ENCODE results near the gene LRRC72.
"Not testable (repeated sequence)": the region's sequence is repeated elsewhere in the genome, so short reads cannot be mapped to it uniquely, and the experiment has no call there.

The LRRC72 gene

DNA sequence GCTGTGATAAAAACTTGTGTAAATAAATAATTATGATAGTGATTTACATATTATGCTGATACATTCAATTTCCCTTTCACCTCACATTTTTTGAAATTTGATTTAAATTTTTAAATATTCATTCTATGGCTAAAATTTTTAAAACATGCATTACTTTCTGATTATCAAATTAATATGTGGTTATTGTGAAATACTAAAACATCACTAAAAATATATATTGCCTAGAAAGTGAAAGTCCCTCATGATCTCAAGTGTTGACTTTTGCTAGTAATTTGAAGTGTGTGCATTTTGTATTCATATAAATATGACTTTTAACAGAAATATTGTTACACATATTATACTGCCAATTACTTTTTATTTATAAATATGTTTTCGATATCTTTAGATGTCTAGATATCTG, 3.1 kb downstream of the LRRC72 start:
- no peak for DNase-seq (ENCODE audit: low read depth)

GRCh38 chr7:16531707-16532106, 5.1 kb downstream of the LRRC72 start:
- no peak for DNase-seq (ENCODE audit: low read depth)

- DNase-seq (ENCODE audit: low read depth) = no peak
Observed at GRCh38 chr7:16532272-16532671, 5.6 kb downstream of the LRRC72 start.

- no peak for DNase-seq (ENCODE audit: low read depth)
Observed at GRCh38 chr7:16535500-16535899, 8.9 kb downstream of the LRRC72 start.

GRCh38 chr7:16540559-16540958, 13.9 kb downstream of the LRRC72 start:
- DNase-seq (ENCODE audit: low read depth) = not testable (repeated sequence)

DNA sequence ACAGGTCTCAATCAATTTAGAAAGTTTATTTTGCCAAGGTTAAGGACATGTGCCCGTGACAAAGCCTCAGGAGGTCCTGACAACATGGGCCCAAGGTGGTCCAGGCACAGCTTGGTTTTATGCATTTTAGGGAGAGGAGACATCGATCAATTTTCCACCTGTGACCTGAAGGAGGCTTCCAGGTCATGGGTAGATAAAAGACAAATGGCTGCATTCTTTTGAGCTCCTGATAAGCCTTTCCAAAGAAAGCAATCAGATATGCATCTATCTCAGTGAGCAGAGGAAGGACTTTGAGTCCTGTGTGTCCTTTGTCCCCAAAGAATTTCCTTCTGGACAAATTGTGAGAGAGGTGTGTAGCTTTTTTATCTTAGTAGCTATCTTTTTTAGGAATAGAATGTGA, 15.8 kb downstream of the LRRC72 start:
- DNase-seq (ENCODE audit: low read depth) = no peak

DNA sequence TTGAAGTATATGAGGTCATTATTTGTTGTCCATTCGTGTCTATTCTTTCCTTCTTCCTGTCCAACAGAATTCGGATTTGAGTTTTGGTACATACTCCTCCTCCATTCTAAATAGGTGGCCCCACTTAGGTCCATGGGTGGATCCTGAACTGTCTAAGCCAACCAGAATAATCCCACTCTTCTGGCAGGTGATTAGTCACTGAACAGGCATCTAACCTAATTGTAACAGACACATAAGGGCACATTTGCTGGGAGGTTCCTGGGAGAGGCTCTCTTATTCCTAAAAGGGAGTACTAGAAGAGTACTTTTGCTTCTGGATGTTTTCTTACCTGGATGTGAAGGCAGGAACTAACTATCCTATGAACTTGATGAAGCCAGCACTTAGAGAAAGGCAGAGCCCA, 16.8 kb downstream of the LRRC72 start:
- DNase-seq (ENCODE audit: low read depth) = no peak

GRCh38 chr7:16546921-16547505, 20.4 kb downstream of the LRRC72 start:
- DNase-seq (ENCODE audit: low read depth) = no peak

DNA sequence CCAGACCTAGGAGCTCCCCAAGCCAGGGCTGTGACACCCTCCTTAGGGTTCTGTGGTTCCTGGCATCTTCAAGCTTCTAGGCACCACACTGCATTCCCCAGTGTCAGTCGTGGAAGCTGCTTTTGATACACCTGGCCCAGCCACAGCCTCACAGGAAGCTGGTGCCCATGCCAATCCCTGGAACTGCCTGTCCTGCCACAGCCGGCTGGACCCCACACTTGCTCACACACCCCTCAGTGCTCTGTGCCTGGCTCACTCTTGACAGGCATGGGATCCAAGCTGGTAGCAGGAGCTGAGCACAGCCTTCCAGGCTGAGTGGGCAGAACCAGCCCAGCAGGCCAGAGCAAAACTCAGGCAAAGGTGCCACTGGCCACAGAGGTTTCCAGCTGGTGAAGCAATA, 21.8 kb downstream of the LRRC72 start:
- DNase-seq (ENCODE audit: low read depth) = no peak

DNA sequence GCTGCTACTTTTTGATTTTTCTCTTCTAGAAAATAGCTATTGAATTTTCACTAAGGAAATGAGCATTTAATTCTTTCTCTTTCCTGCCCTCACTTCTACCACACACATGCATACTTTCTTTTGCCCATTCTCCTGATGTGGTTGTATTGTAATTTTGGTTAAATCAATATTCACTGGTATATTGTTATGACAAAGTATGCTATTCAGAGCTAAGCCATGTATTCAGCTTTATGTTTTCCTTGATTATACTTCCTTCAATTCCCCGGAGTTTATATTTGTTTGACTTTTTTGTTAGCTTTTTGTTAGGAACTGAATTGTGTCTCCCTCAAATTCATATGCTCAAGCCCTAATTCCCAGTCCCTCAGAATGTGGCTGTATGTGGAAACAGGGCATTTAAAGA, 24.0 kb downstream of the LRRC72 start:
- no peak for DNase-seq (ENCODE audit: low read depth)

- DNase-seq (ENCODE audit: low read depth) = no peak
Observed at GRCh38 chr7:16554518-16555236, 28.1 kb downstream of the LRRC72 start.

DNA sequence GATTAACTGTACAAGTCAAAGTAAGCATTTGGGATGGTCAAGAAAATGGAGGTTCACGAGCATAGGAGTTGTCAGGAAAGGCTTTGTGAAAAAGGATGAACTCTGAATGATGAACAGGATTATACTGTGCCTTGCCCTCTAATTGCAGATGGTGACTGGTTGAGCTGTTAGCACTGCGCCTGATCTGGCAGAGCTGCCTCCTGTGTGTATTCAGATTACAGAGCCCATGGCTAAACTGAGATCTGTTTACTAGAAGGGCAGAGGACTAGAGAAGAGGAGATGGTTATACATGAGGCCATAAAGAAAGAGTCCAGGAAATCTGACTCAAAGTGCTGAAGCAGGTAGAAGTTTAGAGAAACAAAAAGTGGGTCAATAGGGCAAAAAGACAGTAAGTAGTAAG, 29.7 kb downstream of the LRRC72 start:
- DNase-seq (ENCODE audit: low read depth) = no peak

- no peak for DNase-seq (ENCODE audit: low read depth)
Observed at GRCh38 chr7:16558761-16559302, 32.2 kb downstream of the LRRC72 start.

DNA sequence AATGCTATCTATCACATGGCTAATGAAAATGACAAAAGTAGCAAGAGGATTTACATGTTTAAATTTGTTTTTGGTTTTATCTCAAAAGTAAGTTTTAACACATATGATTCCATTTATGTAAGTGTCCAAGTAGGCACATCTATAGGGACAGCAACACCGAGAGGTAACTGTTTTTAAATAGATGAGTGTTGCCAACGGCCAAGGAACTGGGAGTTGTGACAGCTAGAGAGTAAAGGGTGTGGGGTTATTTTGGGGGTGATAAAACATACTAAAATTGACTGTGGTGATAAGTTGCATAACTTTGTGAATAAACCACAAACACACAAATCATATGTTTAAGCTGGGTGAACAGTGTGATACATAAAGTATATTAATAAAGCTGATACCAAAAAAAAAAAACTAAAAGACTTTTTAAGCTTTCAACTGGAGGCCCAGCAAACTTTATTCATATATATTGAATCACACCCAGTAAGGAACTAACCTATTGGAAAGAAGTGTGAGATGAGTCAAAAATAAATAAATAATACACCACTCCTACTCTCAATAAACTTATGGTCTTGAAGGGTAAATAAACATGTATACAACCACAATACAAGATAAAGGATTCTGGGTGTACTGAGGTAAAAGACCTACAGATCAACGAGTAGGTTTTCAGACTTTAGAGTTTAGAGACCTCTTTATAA, 33.0 kb downstream of the LRRC72 start:
- DNase-seq (ENCODE audit: low read depth) = no peak

DNA sequence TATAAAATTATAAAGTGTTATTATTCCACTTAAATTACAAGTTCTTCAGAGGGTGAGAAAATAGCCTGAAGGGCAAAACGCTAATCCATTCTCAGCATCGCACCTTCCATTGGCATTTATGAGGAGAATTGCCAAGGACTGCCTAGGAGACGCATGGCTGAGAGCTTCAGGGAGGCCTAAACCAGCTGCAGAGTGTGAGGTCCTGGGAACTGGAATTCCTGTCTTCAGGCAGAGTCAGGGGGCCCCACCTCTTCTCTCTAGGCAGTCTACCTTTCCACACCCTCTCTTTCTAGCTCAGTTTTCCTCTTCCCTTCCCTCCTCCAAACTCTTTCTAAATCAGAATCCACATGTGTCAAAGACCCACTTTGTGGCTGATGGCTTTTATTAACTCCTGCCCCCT, 35.3 kb downstream of the LRRC72 start:
- DNase-seq (ENCODE audit: low read depth) = no peak

GRCh38 chr7:16562456-16563220, 36.0 kb downstream of the LRRC72 start:
- DNase-seq (ENCODE audit: low read depth) = no peak

GRCh38 chr7:16563281-16564022, 36.8 kb downstream of the LRRC72 start:
- no peak for DNase-seq (ENCODE audit: low read depth)

DNA sequence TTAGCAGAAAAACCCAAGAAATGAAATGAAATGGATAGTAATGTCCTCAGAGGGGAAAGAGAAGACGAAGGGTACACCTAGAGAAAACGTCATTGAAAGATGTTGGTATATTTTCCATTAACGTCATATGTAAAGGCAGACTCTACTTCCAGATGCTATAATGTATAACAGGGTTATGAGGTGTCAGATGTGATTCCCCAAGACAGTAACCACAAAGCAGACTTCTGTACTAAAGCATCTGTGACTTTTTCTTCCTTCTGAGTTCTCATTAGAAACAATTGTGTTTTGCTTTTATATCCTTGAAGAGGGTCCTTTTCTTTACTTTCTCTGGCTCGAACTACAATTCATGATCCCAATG, 37.4 kb downstream of the LRRC72 start:
- DNase-seq (ENCODE audit: low read depth) = no peak

DNA sequence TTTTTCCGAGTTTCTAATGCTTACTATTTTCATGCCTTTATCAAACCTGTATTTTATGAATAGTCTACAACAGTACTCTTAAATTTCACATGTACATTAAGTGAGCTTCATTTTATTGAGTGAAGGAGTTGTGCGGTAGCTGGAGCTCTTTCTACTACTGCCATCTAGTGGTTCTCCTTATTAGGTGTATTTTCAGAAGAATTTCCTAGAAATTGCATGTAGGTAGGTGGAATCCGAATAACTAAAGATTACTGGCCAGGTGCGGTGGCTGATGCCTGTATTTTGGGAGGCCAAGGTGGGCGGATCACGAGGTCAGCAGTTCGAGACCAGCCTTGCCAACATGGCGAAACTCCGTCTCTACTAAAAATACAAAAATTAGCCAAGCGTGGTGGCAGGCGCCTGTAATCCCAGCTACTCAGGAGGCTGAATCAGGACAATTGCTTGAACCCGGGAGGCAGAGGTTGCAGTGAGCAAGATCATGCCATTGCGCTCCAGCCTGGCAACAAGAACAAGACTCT, 38.3 kb downstream of the LRRC72 start:
- no peak for DNase-seq (ENCODE audit: low read depth)

- no peak for DNase-seq (ENCODE audit: low read depth)
Observed at GRCh38 chr7:16571941-16572340, 45.3 kb downstream of the LRRC72 start.

- no peak for DNase-seq (ENCODE audit: low read depth)
Observed at GRCh38 chr7:16579216-16579615, 52.6 kb downstream of the LRRC72 start.

- no peak for DNase-seq (ENCODE audit: low read depth)
Observed at GRCh38 chr7:16581286-16581685, 54.7 kb downstream of the LRRC72 start.
